C4-2B (cell line): ENCODE measurements around the gene LRRC36.

Source experiments
- CTCF ChIP-seq: fragments of 450-650 bp; conservative IDR thresholded peaks from 2 replicates; pipeline ENCODE4 v1.5.1; 2017; ENCODE audit warnings: mild to moderate bottlenecking
- ZFX ChIP-seq: fragments of 450-650 bp; IDR thresholded peaks from 2 replicates; pipeline ENCODE4 v1.6.1; 2017

- TF ChIP-seq CTCF, result no peak
- TF ChIP-seq ZFX, result no peak
Observed at GRCh38 chr16:67299269-67299668, 27.3 kb upstream of the LRRC36 start.
